SIG-M5 (cell line): ENCODE data around the gene ADAMTS17.
A peak's percentile ranks its signal among the peaks of the same experiment; 100 is the strongest.

Experiments used
- DNase-seq: peaks from one replicate; lab custom pipeline; 2025; lab: John Stamatoyannopoulos, UW

Gene ADAMTS17, protein sequence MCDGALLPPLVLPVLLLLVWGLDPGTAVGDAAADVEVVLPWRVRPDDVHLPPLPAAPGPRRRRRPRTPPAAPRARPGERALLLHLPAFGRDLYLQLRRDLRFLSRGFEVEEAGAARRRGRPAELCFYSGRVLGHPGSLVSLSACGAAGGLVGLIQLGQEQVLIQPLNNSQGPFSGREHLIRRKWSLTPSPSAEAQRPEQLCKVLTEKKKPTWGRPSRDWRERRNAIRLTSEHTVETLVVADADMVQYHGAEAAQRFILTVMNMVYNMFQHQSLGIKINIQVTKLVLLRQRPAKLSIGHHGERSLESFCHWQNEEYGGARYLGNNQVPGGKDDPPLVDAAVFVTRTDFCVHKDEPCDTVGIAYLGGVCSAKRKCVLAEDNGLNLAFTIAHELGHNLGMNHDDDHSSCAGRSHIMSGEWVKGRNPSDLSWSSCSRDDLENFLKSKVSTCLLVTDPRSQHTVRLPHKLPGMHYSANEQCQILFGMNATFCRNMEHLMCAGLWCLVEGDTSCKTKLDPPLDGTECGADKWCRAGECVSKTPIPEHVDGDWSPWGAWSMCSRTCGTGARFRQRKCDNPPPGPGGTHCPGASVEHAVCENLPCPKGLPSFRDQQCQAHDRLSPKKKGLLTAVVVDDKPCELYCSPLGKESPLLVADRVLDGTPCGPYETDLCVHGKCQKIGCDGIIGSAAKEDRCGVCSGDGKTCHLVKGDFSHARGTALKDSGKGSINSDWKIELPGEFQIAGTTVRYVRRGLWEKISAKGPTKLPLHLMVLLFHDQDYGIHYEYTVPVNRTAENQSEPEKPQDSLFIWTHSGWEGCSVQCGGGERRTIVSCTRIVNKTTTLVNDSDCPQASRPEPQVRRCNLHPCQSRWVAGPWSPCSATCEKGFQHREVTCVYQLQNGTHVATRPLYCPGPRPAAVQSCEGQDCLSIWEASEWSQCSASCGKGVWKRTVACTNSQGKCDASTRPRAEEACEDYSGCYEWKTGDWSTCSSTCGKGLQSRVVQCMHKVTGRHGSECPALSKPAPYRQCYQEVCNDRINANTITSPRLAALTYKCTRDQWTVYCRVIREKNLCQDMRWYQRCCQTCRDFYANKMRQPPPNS

DNA sequence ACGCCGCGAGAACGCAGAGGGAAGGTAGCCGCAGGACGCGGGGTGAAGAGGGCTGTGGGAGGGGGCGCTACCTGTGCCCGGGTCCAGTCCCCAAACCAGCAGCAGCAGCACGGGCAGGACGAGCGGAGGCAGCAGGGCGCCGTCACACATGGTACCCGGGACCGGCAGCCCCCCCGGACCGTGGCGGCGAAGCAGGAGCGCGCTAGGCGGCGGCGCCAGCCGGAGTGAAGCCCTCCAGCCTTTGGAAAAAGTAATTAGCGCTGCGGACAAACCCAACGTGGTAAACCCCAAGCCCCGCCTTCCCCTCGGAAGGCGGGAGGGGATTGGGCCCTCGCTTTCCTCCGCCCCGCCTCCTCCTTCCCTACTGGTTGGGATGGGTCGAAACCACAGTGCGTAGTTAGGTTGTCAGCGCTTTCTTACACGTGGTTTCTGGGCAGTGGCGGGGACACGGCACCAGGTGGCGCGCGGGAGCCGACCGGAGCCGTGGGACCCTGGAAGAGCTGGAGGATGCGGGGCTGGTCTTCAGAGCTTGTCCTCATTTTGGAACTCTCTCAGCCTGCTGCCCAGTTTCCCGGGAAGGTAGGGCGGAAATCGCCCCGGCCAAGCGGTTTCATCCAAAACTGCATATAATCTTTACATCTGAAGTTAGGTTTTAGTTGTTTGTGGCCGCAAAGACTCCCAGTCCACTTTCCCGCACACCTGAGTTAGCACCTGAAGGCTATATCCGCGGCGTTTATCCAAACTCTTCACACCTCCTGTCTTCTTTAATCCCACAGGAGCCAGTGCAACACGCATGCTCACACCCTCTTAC is at the start of gene ADAMTS17:
Gene ADAMTS17, minus strand, starts transcription at position 226 of the 811 bp plus-strand sequence. Its CDS starts 76 bp downstream, at position 150.
- peak; percentile 56 for DNase-seq

DNA sequence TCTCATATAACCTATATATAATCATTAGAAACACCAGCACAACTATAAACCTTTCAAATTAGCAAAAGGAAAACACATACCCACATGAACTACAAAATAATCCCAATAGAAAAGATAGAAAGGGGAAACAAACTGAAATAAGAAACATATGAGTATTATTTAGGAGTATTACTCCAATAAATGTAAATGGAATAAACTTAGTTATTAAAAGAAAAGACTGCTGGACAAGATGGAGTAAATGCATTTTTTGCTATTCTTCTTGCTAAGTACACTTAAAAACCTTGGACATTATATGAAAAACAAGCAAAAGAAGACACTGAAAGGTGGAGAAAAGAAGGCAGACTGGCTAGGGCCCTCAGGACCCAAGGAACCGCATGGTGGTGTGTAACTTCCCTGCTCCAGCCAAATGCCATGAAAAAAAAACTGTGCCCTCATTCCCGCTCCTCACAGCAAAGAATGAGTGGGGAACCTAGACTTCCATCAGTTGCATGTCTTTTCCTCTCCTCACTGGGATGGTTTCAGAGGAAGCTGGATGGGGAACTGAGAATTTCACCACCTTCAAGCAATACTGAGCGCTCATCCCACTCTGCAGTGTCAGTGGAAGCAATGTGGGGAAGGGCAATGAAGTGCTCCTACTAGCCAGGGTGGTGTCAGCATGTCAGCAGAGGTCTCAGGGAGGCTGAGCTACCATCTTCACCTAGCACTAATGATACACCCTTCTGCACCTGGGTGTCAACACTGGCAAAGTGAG is 43.7 kb upstream of the ADAMTS17 start:
- DNase-seq: no peak

DNA sequence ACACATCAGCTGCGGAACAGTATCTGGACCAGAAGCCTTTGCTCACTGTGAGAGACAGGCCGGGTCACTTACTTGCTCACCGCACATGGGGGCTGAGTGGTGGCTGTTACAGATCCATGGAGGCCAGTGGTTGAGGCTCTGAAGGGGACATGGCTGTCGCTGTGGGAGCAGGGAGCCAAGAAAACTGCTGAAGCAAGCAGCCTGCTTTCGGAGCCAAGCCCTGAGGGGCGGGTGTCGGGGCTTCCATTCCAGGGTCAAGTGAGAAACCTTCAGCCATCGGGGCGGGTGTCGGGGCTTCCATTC is 42.3 kb upstream of the ADAMTS17 start:
- DNase-seq: no peak

DNA sequence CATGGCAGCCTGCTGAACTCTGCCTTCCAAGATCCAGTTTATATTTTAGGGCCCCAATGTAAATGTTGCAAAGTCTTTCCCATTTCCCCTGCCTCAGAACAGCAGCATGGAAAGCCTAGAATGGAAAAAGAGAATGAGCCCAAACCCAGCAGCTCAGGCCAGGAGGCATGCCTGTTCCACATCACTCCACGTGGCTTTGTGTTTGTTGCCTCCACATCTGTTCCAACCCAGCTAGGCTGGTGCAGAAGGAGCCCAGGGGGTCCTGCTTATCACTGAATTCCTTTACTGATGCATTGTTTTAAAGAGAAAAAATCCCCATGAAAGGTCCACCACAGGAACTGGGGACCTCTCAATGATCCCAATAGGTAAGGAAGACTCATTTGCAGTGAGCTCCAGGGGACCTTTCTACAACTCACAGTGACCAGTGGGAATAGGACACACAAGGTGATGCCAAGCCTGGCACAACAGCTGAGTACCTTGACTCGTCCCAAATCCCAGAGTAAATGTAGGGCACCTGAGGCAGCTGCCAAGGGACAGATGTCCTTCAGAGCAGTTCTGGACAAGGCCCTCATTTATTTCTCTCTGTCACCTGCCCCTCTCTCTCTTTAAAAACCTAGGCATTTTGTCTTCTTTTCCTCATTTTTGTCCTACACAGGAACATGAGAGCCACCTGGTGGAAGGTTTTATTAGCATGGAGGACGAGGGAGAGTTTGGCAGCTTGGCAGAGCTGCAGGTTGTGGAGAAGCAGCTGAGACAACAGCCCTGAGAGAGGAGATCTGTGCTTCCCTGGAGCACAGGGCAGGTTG is 41.7 kb upstream of the ADAMTS17 start:
- no peak for DNase-seq

DNA sequence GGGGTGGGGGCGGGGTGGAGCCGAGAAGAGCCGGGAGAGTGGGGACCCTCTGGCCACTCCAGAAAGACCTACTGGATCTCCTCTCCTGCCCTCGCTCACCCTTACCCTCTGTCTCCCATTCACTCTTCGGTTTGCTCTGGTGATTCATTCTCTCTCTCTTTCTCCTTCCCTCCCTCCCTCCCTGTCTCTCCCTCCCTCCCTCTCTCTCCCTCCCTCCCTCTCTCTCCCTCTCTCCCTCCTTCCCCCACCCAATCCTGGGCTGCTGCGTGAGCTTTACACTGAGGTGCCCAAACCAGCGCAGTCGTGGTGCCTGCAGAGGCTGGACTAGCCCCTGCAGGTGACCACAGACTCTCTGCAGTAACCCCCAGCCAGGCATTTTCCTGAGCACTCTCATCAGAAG is 32.2 kb upstream of the ADAMTS17 start:
- DNase-seq: no peak

DNA sequence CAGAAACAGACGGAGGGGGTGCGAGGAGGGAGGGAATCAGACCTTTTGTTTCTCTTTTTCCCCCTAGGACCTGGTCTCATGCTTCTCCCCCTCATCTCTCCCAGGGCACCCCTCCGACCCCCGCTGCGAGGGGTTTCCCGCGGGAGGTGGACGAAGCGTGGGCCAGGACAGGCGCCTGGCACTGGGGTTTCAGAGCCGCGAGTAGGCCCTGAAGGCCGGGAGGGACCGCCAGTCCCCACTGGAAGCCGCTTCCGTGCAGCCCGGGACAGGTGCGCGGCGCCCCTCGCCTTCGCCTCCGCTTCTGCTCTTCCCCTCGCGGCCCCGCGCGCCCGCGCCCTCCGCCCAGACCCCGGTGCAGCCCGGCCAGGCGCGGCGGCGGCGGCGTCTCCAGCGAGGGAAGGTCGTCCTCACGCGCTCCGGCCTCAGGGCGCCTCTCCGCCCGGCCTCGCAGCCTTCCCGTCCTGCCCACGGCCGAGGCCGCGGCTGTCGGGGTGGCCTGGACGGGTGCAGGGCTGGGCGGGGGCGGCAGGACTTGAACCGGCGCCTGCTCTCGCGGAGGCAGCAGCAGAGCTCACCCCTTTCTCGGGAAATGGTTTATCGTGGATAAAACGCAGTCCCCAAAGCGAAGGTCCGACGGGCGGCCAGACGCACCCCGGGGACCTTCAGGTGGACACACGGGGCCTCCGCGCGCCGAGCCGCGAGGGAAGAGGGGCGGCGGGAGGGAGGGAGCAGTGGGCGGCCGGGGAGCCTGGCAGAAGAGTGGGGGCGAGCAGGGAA is 31.5 kb upstream of the ADAMTS17 start:
- DNase-seq: no peak

DNA sequence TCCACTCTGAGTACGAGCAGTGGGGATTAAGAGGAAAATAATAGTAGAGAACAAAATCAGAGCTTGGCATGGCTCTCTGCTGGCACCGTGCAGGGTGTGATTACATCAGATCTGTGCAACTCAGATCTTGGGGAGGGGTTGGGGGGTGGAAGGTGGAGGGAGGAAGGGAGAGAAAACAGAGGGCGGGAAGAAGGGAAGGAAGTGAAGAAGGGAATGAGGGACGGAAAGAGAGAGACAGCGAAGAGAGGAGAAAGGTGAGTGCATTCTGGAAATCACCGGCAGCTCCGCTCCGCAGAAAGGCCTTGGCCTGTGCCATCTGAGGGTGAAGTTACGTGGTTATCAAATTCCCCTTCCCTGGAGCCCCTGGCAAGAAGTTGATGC is 31.0 kb upstream of the ADAMTS17 start:
- DNase-seq: no peak

DNA sequence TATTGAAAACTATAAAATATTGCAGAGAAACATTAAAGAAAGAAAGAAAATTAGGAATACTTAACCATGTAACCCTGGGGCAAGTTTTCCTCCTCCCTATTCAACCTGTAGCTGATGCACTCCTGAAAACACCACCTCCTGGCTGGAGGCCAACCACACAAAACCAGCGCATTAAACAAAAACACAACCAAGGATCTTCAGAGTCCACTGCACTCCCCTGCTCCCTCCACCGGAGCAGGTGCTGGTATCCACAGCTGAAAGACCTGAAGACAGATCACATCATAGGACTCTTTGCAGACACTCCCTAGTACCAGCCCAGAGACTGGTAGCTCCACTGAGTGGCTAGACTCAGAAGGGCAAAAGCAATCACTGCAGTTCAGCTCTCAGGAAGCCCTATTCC is 13.6 kb upstream of the ADAMTS17 start:
- DNase-seq: no peak

DNA sequence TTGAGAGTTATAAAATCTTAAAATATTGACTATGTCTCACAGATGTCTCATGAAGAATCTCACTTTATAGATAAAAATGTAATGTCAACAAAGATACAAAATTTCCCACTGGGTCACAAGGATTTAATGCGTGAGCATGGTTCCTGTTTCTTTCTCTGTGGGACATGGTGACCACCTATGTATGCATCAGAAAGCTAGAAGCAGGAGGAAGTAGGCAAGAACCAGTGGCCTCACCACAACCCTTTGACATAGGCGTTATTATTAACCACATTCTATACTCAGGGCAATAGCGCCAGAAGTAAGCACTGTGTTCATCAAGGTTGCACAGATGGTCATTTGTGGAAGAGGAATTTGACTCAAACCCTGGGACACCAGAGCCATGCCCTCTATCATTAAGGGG is 11.7 kb upstream of the ADAMTS17 start:
- no peak for DNase-seq

DNA sequence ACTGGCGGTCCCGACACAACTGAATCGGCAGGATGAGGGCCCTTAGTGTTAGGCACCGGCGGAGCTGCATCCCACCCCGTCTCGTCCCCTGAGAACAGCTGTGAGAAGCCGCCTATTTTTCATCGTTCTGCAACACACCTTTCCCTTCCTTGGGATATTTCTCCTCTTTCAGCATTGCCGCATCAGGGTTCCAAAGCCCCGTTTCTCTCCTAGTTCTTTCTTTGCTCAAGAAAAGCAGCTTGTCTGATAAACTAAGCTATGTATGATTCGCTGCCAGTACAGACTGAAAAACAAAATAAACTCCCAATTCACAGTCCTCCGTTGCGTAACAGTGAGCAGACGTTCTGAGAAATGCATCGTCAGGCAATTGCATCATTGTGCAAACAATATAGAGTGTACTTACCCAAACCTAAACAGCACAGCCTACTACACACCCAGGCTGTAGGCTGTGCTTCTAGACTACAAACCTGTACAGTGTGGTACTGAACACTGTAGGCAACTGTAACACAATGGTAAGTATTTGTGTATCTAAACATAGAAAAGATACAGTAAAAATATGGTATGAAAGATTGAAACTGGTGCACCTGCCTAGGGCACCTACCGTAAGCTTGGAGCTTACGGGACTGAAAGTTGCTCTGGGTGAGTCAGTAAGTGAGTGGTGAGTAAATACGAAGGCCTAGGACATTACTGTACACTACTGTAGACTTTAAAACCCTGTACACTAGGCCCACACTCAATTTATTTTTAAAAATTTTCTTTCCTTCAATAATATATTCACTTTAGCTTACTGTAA is 8.9 kb upstream of the ADAMTS17 start:
- peak; percentile 75 for DNase-seq

DNA sequence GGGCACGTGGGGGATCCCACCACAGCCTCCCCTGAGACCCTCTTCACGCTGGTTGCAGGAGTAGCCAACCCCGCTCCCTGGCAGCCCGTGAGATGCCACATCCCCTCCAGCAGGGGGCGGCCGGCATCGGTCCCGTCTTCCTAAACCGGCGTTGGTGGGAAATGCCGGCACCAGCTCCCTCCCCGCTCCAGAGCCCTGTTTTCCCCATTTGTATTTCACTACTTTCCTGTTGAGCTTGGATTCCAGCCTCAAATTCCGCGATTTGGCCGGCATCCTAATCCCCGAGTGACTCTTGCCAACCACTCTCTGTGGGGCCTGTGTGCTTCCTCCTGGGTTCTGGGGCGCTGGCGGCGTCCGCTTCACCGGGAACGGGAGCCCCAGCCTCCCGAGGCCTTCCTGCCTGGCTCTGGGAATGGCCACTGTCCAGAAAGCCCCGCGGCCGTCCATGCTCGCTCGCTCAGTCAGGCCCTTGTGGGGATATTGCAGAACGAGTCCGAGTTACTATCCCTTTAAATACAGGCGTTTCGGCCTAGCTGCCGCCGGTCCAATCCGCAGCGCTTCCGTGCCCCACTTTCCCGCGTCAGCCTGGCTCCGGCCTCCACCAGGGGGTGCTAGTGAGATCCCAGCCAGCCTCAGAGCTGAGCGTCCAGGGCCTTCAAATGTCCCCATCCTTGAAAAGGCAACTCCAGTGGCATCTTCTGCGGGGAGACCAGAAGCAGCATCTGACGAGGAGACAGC is 8.1 kb upstream of the ADAMTS17 start:
- peak; percentile 56 for DNase-seq

DNA sequence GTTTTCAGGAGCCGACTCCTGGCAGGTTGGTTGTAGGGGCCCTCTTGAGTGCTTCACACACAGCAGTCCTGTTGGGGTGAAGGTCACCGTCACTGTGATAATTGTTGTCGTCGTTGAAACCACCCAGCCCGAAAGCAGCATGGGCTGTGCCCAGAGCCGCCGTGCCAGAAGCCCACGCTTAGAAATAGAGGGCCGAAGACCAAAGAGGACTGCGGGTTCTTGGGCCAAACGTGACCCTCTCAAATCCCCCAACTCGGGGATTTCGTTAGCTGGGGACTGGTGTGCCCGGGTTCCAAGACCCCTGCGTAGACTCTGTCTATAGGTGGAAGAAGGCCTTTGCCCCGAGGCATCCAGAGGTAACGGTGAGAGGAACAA is 7.5 kb upstream of the ADAMTS17 start:
- no peak for DNase-seq

DNA sequence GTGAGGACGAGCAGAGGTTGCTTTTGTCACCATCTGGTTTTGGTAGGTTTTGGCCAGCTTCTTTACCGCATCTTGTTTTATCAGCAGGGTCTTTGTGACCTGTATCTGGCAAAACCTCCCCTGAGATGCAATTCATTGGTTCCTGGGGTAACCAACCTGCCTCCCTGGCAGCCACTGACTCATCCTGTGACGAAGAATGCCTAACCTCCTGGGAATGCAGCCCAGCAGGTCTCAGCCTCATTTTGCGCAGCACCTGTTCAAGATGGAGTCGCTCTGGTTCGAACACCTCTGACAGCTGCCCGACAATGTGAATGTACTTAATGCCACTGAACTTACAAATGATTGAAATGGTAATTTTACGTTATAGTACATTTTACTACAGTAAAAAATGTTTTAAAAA is 6.8 kb upstream of the ADAMTS17 start:
- no peak for DNase-seq

DNA sequence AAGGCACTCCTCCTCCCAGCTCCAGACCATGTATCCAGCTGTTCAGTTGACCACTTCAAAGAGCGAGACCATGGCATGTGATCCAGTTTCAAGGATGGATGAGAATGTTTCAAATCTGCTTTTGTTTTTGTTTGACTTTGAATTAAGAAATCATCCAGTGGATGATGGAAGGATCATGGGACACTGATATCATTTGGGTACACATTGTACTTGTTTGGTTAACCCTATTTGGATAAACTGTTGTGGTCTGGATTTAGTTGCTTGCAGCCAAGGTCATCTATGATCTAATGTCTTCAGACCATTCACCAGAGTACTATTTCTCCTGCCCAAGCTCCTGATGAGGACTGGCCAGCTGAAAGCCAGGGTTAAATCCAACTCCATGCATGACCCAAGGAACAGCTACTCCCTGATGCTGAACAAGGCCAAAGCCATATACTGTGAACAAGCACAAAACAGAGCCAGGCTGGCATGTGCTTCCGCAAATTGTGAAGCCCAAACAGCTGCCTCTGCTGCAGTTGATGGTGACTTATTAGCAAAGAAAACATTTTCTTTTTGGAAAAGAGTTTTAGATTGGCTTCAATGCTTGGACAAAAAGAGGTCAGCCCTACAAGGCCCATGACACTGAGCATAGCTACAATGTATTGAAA is 5.2 kb upstream of the ADAMTS17 start:
- no peak for DNase-seq

DNA sequence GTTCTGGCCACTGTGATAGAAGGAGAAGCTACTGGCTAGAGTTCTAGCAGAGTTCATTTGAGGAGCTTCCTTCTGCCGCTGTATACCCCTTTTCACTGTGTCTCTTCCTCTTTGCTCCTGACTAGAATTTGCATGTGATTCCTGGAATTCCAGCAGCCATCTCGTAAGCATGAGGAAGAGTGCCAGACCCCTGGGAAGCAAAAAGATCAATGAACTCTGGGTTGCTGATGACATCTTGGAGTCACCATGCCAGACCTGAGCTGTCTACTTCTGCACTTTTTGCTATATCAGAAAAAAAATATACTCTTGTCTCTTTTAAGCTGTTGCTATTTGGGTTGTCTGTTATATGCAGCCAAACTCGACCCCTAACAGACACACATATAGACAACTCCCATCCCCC is 3.7 kb upstream of the ADAMTS17 start:
- no peak for DNase-seq

DNA sequence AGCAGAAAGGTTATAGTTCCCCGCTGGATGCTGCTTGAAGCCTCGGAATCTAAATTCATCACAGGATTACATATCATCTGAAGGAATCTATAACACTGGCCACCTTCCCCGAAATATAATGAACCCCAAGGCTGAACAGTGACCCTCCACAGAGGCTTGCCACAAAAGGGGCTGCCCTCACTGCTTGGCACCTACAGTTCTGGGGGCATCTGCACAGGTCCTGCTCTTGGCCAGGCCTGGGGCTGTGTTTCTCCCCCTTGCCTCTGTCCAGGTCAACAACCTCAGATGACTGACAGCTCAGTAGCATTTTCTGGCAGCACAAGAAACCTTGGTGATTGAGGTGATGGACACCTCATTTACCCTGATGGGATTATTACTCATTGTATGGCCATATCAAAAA is 1.5 kb upstream of the ADAMTS17 start:
- DNase-seq: no peak

DNA sequence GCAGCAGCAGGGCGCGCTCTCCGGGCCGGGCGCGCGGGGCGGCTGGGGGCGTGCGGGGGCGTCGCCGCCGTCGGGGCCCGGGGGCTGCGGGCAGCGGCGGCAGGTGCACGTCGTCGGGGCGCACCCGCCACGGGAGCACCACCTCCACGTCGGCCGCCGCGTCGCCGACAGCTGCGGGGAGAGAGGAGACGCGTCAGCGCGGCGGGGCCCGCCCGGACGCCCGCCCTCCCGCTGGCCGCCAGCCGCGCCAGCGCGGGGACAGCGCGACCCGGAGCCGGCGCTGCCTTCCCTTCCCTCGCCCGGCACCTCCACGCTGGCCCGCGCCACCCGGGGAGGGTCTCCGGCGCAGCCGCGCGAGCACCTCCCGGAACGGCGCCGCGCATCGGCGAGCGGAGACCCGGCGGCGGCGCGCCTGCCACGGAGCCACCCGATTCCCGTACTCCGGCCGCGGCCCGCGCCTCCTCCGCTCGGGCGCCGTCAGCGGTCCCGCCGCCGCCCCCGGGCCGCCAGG is 481 bp downstream of the ADAMTS17 start:
- no peak for DNase-seq
